SU-DHL-6 (cell line): ENCODE results near the gene VAC14.

ENCODE experiments used
- H2AFZ ChIP-seq: fragments of 200-600 bp; sonication (generic); 2 replicates; pipeline ENCODE4 v1.6.1; 2014; ENCODE audit warnings: low read depth, mild to moderate bottlenecking, moderate library complexity, mixed read lengths, antibody characterized with exemption, low read length; ENCODE audit not compliant: severe bottlenecking
- H3F3A ChIP-seq: fragments of 200-600 bp; shearing (Covaris generic); 2 replicates; pipeline ENCODE4 v1.6.0; 2016; ENCODE audit warnings: antibody characterized with exemption, mild to moderate bottlenecking; ENCODE audit not compliant: insufficient read depth
- H3K27ac ChIP-seq: fragments of 200-600 bp; sonication (generic); 2 replicates; pipeline ENCODE4 v1.5.1; 2016; ENCODE audit warnings: low read depth, mild to moderate bottlenecking, low read length, moderate library complexity, mixed read lengths
- H3K27me3 ChIP-seq: fragments of 200-600 bp; sonication (generic), shearing (Covaris generic); 2 replicates; pipeline ENCODE4 v1.6.0; 2014; ENCODE audit warnings: mild to moderate bottlenecking, low read length
- H3K36me3 ChIP-seq: fragments of 200-600 bp; sonication (generic); 2 replicates; pipeline ENCODE4 v1.6.1; 2014; ENCODE audit warnings: mild to moderate bottlenecking, low read length, mixed read lengths
- H3K4me2 ChIP-seq: fragments of 300-600, 200-600 bp; shearing (Covaris generic), sonication (generic); 2 replicates; pipeline ENCODE4 v1.6.0; 2014; ENCODE audit warnings: low read length, low read depth, mild to moderate bottlenecking; ENCODE audit not compliant: poor library complexity, severe bottlenecking
- H3K4me3 ChIP-seq: fragments of 200-600 bp; sonication (generic); 2 replicates; pipeline ENCODE4 v1.5.1; 2014; ENCODE audit warnings: antibody characterized with exemption, low read length, mild to moderate bottlenecking, mixed read lengths; ENCODE audit not compliant: insufficient read depth, poor library complexity, severe bottlenecking
- H3K79me2 ChIP-seq: fragments of 200-600 bp; sonication (generic); 2 replicates; pipeline ENCODE4 v1.6.1; 2014; ENCODE audit warnings: mild to moderate bottlenecking, low read length, moderate library complexity; ENCODE audit not compliant: insufficient read depth
- H3K9ac ChIP-seq: fragments of 200-600 bp; sonication (generic); 2 replicates; pipeline ENCODE4 v1.7.0; 2014; ENCODE audit warnings: mild to moderate bottlenecking, low read length
- H3K9me2 ChIP-seq: fragments of 200-600 bp; sonication (generic); replicated peaks from 2 replicates; pipeline ENCODE4 v1.6.1; 2014; ENCODE audit warnings: low read length; ENCODE audit not compliant: insufficient read depth
- H3K9me3 ChIP-seq: fragments of 200-600 bp; sonication (generic); 2 replicates; pipeline ENCODE4 v1.6.1; 2014; ENCODE audit warnings: low read length, mixed read lengths; ENCODE audit not compliant: insufficient read depth
- H4K20me1 ChIP-seq: fragments of 200-600 bp; sonication (generic); 2 replicates; pipeline ENCODE4 v1.6.1; 2014; ENCODE audit warnings: low read depth, mild to moderate bottlenecking, antibody characterized with exemption, low read length, moderate library complexity, mixed read lengths
- EZH2phosphoT487 ChIP-seq: fragments of 200-600 bp; sonication (generic), shearing (Covaris generic); conservative IDR thresholded peaks from 2 replicates; pipeline ENCODE4 v1.6.1; 2018; ENCODE audit warnings: mild to moderate bottlenecking, antibody characterized with exemption, low read length, moderate library complexity, mixed read lengths
- TF ChIP-seq, protein P1 (sequence below): fragments of 200-600 bp; sonication (generic); IDR thresholded peaks from one replicate; pipeline ENCODE4 v1.5.1; 2017; ENCODE audit warnings: antibody characterized with exemption, mild to moderate bottlenecking, low read length, moderate library complexity; ENCODE audit not compliant: insufficient read depth, poor library complexity, severe bottlenecking

VAC14 gene

DNA sequence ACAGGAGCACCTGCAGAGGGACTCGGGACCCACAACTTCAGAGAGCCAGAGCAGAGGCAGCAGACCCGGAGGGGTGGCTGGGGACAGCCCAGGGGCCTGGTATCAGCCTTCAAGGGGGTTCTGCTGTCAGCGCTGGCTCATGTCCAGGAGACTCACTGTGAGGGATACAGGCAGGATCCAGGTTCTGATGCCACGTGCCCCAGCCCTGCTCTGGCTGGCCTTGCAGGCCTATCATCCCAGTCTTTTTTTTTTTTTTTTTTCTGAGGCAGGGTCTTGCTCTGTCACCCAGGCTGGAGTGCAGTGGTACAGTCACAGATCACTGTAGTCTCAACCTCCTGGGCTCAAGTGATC is 106.1 kb downstream of the VAC14 start:
- H3K27me3 ChIP-seq: no peaks in the 10 kb centered on the region
- no peak overlapping the region for H3K4me2 ChIP-seq
- TF ChIP-seq, protein P1, sequence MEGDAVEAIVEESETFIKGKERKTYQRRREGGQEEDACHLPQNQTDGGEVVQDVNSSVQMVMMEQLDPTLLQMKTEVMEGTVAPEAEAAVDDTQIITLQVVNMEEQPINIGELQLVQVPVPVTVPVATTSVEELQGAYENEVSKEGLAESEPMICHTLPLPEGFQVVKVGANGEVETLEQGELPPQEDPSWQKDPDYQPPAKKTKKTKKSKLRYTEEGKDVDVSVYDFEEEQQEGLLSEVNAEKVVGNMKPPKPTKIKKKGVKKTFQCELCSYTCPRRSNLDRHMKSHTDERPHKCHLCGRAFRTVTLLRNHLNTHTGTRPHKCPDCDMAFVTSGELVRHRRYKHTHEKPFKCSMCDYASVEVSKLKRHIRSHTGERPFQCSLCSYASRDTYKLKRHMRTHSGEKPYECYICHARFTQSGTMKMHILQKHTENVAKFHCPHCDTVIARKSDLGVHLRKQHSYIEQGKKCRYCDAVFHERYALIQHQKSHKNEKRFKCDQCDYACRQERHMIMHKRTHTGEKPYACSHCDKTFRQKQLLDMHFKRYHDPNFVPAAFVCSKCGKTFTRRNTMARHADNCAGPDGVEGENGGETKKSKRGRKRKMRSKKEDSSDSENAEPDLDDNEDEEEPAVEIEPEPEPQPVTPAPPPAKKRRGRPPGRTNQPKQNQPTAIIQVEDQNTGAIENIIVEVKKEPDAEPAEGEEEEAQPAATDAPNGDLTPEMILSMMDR: no peak
- TF ChIP-seq EZH2phosphoT487: no peak
- no peak overlapping the region for H2AFZ ChIP-seq
- H3K27ac ChIP-seq: no peak overlapping the region
- no peaks in the 10 kb centered on the region for H4K20me1 ChIP-seq
- H3K9ac ChIP-seq: no peak overlapping the region
- no peaks in the 10 kb centered on the region for H3K9me3 ChIP-seq
- no peak overlapping the region for H3K4me3 ChIP-seq
- no peaks in the 10 kb centered on the region for H3K36me3 ChIP-seq
- no peaks in the 10 kb centered on the region for H3F3A ChIP-seq
- no peaks in the 10 kb centered on the region for H3K79me2 ChIP-seq
- no peaks in the 10 kb centered on the region for H3K9me2 ChIP-seq

DNA sequence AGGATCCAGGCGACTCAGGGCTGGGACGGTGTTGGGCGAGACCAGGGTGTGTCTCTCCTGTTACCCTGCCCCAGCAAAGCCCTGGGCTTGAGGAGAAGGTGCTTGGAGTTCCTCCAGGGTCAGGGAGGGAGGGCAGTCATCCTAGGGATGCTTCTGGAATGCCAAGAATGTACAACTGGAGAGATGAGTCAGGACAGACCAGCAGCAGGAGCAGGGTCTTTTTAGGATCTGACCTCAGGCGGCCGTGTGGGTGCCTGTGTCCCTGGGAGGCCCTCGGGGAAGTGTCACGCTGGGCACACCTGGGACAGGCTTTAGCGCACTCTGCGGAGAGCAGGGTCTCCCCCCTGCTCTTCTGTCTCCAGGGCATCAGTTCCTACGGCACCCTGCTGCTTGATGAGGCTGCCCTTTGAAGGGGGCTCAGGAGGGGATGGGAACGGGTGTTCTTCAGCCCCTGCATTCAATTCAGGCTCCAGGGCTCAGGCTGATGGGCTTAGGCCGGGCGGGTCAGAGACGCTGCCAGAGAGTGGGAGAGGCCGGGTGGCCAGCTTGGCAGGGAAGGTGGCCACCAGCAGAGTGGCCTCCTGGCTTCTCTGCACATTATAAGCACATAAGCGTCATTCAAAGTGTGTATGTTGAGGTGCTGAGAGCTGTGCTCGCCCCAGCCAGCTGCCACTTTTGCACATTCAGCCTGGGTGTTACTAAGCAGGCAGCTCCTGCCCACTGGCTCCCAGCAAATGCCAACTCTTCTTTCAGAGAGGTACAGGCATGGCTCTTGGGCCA is 106.7 kb downstream of the VAC14 start:
- Histone ChIP-seq H3K79me2 (no peaks in the 10 kb centered on the region), H3F3A (no peaks in the 10 kb centered on the region), H3K27ac (no peak overlapping the region), H3K9ac (no peak overlapping the region), H3K36me3 (no peaks in the 10 kb centered on the region), H2AFZ (no peak overlapping the region), H3K4me2 (no peak overlapping the region), H4K20me1 (no peaks in the 10 kb centered on the region), H3K4me3 (no peak overlapping the region), H3K9me2 (no peaks in the 10 kb centered on the region), H3K9me3 (no peaks in the 10 kb centered on the region), H3K27me3 (no peaks in the 10 kb centered on the region)
- TF ChIP-seq EZH2phosphoT487: no peak
- TF ChIP-seq, protein P1: no peak

DNA sequence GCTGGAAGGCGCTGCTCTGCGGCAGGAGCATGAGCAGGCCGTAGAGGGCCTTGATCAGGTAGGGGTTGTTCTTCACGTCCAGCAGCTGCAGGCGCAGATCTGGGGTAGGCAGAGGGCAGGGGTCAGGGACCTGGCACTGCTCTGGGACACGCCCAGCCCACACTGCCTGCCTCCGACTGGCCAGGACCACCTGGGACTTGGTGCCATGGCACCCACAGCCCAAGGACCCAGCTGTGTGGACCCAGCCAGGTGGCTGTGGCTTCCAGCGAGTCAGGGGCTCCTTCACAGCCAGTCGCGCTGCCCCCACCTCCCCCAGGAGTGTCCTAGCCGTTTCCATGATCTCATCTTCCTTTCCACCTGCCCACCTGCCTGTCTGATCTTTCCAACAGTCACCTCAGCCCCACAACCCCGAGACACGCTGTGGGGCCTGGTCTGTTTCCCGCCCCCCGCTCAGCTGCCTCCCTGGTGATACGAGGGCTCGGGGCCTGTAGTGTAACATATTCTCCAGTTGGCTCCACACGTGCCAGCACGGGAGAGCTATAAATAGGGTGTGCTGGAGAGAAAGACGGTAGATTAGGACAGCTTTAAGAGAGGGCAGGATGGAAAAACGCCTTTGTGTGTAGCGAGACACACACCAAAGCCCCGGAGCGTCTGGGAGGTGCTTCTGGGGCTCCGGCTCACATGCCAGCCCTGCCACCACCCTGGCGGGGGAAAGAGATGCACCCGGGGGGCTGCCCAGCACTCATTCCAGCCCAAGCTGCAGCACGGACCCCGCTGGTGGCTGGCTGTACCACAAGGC is 107.9 kb downstream of the VAC14 start:
- no peaks in the 10 kb centered on the region for H3K36me3 ChIP-seq
- no peaks in the 10 kb centered on the region for H3K9me2 ChIP-seq
- H3K9me3 ChIP-seq: no peaks in the 10 kb centered on the region
- H3K27ac ChIP-seq: no peak overlapping the region
- H3K4me2 ChIP-seq: no peak overlapping the region
- no peaks in the 10 kb centered on the region for H4K20me1 ChIP-seq
- H3K79me2 ChIP-seq: no peaks in the 10 kb centered on the region
- H3K27me3 ChIP-seq: no peaks in the 10 kb centered on the region
- no peak overlapping the region for H2AFZ ChIP-seq
- H3K4me3 ChIP-seq: no peak overlapping the region
- no peak overlapping the region for H3K9ac ChIP-seq
- no peaks in the 10 kb centered on the region for H3F3A ChIP-seq
- TF ChIP-seq, protein P1: no peak
- TF ChIP-seq EZH2phosphoT487: no peak
